IPS-NIHi11 (cell line): ENCODE data around the gene DNAJB11.
"Not testable (repeated sequence)": the region's sequence is repeated elsewhere in the genome, so short reads cannot be mapped to it uniquely, and the experiment has no call there.

Source experiments
- DNase-seq: peaks from one replicate; pipeline ENCODE4 v3.0.0; 2012; ENCODE audit warnings: mixed read lengths, low spot score

DNAJB11 gene

DNA sequence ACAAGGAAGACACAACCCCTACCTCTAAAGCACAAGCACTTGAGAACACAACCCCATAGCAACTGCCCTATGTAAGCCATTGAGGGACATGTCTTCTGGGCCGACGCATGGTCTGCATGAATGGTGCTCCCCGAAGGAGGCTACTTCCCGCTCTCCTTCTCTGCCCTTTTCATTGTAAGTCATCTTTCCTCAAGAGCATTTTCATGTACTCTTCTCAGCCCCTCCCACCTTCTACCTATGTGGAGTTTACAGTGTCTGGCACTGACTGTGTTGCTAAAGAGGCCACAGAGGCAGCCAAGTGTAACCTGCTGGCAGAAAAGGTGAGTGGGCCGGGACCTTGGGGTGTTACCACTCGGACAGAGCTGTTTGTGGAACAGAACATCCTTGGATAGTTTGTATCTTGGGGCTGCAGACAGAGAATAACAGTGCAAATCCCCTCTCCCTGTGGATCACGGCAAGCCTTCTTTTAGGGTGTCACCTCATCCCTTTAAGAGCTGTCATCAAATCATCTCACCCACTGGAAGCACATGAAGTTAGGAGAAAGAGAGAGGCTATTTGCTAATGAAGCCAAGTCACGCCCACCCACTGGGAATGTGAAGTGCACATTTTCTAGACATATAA is 47.9 kb downstream of the DNAJB11 start:
- DNase-seq = no peak

DNA sequence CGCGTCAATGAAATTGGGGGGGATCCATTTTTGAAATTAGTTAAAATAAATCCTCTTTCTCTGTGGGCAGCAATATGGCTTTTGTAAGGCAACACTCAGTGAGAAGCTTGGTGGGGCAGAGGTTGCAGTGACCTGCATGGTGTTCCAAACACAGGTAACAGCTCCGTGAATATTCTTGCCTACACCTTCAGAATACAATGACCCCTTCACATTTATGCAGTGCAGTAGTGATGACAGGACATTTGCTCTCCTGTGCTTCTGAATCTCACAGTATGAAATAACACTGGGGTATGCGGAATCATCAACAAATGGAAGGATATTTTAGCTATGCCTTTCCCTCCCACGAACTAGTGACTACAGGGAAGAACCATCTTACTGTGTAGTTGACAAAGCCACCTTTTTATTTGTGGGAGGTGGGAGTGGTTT is 49.3 kb downstream of the DNAJB11 start:
- no peak for DNase-seq

DNA sequence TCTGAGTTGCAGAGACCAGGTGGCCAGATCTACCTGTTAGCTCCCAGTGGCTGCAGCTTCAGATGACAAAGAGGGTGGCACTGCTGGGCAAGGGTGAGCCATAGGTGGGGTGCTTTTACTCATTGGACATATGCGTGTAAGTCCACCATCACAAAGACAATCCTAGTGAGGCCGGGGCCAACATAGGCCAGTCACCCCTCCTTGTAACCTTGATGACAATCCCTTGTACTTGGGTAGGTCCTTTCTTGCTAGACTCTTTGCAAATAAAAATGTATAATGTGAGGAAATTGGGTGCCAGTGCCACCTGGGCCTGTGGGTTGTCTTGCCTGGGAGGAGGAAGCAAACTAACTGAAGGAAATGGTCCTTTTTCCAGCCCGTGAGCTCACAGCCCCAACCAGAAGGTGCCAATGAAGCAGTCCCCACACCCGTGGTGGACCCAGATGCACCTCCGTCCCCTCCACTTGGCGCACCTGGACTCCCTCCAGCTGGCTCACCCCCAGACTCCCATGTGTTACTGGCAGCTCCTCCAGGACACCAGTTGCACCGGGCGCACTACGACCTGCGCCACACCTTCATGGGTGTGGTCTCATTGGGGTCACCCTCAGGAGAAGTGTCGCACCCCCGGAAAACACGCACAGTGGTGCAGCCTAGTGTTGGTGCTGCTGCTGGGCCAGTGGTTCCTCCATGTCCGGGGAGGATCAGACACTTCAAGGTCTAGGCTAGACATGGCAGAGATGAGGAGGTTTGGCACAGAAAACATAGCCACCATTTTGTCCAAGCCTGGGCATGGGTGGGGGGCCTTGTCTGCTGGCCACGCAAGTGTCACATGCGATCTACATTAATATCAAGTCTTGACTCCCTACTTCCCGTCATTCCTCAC is 49.9 kb downstream of the DNAJB11 start:
- DNase-seq = no peak

DNA sequence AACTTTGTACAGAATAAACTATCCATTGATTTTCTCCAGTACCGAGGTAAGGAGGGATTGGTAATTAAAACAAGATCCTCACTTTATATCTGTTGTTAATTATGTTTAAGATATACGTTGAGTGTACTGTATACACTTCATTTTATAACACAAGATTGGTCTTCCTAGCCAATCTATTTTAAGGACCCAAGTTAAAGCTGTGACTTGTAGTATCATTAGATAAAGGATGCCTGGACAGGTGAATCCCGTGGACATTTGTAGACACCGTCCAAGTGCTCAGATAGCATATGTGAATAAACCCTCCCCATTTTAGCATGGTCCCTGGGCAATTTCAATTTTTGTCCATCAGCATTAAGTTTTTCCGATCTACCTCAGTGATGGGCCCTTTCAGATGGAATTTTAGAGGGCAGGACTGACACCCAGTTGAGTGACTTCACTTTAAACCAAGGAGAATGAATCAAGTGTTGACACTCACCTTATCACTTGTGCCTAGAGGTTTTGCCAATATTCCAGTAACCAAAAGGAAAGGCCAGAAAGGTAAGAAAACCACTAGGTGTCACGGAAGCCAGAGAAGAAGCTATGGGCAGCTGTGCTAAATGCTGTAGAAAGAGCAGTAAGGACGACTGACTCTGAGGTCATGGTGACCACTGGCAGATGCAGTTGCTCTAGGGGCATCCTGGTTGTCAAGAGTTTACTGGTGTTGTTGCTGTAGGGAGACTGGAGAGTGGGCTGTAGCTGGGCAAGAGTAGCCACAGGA is 51.6 kb downstream of the DNAJB11 start:
- DNase-seq = no peak

DNA sequence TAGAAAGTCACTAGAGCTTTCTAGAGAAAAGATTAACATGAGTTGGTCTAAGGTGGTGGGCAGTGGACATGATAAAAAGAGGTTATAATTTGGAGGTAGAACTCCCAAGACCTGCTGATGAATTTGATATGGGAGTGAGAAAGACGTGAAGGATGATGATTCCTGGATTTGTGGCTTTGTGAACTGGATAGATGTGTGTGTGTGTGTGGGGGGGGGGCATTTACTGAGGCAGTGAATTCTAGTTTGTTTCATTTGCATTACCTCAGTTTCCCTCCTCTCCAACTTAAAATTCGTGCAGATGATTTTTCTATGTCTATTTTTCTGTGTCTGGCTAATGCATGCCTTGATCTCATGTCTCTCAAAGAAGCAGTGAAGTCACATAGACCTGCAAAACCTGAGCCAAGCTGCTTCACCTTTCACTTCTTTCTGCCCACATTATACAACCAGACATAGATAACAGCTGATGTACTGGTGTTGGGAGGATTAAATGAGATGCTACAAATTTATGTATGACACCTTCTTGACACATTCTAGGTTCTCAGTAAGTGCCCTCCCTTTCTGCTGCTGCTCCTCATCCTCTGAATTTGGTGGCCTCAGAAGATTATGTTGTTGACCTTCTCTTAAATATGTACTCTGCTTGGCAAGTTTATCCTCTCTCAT is 52.3 kb downstream of the DNAJB11 start:
- no peak for DNase-seq

DNA sequence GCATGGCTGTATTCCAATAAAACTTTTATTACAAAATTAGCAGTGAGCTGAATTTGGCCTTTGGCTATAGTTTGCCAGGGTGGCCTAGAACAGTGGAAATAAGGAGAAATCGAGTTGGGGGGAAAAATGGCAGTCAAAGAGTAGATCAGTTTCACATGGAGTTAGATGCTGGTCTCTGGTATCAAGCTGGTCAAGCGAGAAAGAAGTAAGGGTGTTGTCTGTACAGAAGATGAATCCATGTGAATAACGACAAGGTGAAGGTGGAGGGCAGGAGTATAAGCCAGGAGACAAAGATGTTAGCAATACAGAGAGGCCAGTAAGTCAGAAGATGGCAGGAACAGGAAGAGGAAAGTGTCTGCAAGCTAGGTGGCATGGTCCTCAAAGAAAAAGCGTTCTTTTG is 54.1 kb downstream of the DNAJB11 start:
- no peak for DNase-seq

DNA sequence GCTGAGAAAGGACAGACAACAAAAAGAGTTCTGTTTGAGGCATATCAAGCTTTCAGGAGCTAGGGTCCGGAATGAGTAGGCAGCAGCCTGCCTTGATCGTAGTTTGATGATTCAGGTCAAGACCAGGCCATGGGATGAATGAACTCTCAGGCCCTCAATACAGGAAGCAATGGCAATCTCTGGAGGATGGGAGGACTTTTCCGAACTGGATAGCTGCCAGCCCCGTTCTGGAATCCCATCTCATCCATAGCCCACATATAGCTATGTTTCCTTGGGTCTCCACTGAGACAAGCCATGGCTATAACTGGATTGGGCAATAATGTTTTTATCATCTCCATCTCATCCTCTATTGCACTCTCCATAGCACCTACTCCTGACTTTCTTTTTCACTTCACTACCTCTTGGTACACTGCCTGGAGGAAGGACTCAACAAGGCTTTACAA is 55.1 kb downstream of the DNAJB11 start:
- DNase-seq = no peak

DNA sequence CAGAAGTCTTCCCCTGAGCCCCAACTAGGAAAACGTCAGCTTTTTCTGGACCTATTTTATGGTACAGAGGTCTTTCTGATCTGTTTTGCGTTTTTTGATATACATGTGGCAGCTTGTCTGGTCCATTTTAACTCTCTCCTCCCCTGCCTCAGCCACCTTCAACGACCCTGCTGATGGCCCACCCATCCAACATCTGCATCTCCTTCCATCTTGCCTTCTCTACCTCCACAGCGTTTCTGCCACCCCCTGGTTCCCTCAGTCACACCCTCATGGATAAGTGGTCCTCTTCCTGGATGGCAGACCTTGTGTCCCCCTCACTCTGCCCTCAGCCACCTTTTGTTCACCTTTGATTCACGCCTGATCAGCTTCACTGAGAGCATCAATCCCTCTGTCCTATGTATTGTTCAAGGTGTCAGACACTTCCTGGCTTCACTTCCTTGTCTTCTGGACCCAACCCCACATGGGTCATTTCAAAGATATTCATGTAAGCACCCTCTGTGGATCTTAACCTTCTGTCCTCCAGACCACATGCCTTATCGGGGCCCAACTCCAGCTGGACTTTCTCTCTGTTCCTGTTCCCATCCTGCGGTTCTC is 55.8 kb downstream of the DNAJB11 start:
- no peak for DNase-seq

DNA sequence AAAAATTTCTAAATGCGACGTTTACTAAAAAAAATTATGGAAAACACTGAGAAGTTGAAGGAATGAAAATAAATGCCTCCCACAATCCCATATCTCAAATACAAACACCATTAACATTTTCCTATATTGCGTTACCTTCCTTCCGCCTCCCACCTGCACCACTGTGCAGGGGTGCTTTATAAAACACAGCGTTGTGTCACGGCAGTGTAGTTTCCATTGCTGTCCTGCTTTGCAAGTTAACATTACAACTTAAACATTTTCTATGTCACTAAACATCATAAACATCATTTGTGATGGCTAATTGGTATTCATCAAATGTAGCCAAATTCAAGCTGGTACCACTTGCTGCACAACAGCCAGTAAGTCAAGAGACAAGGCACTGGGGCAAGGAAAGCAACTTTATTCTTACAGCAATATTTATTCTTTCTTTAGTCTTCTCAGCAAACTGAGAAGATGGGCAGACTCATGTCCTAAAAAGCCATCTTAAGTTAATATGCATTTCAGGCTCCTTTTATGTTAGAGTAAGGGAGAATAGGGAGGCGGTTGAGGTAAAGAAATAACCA is 57.4 kb downstream of the DNAJB11 start:
- no peak for DNase-seq

DNA sequence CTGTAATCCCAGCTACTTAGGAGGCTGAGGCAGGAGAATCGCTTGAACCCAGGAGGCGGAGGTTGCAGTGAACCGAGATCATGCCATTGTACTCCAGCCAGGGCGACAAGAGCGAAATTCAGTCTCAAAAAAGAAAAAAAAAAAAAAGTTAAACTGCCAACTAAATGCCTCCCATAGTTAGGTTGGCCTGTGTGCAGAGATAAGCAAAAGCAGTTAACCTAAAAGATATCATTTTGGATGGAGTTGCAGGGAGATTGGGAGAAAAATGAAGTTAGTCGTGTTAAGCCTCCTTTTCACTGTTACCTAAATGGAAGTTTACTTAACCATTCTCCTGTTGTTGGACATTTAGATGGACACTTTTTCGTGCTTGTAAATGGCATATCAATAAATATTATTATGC is 58.2 kb downstream of the DNAJB11 start:
- DNase-seq = no peak

DNA sequence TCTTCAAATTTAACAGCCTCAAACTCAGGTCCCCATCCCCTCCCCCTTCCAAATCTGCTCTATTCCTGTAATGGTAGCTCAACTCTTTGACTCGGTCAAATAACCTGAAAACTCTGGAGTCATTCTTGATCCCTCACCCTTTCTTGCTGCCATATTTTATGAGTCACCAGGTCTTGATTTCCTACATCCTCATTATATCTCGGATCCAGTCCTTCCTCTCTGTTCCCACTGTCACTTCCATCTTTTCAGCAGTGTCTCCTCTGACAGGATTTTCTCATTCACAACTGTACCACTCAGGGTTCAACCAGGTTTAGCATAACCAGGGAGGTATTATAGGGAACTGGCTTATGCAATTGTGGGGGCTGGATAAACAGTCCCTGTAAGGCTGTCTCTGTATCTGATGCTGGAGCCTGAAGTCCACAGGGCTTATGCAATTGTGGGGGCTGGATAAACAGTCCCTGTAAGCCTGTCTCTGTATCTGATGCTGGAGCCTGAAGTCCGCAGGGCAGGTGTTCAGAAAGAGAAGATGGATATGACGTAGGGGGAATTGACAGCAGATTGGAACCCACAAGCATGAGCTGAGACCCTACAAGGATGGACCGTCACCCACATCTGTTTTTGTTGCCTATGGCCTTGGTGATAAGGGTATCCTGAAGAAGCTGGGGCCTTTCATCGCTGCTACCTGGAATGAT is 60.6 kb downstream of the DNAJB11 start:
- DNase-seq = no peak

DNA sequence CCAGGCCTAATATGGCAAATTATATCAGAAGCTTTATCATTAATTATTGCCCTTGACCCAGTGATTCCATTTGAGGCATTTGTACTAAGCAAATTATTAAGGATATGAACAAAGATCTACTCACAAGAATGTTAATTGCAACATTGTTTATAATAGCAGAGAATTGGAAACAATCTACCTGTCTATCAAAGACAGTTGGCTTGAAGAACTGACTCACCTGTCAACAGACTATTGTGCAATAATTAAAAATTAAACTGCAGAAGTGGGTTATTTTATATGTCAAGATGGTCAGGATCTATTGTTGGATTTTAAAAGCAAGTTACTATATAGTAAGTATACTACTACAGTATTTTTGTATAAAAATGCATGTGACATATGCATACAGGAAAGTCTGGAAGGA is 63.0 kb downstream of the DNAJB11 start:
- DNase-seq = no peak

DNA sequence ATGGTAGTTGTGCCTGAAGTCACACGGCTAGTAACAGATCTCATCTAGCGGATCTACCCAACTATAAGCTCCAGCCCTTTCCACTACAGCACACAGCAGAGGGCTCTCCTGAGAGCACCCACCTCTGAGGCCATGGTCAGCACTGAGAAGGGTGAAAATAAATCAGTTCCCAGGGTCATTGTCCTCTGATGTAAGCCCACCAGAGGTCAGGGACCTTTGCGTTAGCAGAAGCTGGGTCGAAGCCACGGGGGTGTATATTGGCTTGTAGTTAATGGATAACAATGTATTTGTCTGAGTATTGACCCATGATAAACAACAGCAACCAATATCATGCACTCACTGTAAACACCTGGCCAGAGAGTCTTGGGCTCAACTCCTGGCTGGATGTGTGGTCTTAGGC is 63.7 kb downstream of the DNAJB11 start:
- not testable (repeated sequence) for DNase-seq
